ENCODE measurements around the gene ABCB7.

ABCB7 gene

DNA sequence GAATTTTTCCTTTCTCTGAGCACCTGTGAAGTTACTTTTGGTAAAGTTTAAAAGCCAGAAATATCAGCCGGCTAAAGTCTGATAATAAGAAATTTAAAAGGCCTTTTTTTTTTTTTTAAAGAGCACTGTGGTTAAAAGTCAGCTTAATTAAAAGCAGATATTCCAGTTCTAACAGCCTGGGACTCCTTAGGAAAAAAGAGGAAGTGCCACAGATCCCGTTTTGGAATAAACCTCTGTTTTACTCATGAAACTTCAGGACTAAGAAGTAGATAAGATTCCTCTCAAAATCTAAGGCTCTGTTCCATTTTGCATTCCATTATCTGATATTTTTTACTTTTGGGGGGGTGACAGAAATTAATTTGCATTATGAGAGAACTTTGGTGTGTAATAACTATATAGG is 37.8 kb downstream of the ABCB7 start:
- no peak overlapping the region for H3K4me3 ChIP-seq (ENCODE audit: low read depth, low read length)
- no peak for TF ChIP-seq CTCF (IDR thresholded peaks at IDR 0.05; ENCODE audit: low read depth, low read length)
- in situ Hi-C loops (cut with HindIII; ENCODE audit: low sequenced_read_pairs), result no loop called here
- DNase-seq (ENCODE audit: low read depth, low spot score), result no peak

DNA sequence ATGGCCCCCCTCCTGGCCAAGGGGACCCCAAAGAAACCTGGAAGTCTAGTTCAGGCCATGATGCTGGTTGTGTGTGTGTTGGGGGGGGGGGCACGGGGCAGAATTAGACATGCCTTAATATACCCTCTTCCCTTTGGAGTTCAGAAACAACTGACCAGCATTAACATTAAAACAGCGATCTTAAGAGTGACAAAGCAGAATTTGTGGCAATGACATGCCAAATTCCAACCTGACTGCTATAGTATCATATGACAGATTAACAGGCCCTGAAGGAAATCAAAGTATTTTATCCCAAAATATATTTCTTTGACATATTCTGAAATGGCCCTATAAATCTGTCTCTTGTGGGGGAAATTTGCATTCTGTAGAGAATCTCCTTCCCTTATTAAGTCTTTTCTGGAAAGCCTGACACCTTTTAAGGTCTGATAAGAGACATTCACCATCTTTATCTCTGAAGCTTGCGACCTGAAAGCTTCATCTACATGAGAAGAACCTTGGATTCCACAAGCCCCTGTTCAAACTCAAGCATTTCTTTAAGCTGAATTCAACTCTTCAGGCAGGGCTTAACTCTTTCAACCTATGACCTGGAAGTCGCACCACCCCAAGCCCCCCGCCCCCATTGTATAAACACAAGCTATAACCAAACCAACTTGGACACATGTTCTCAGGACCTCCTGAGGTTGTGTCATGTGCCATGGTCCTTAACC is 40.2 kb downstream of the ABCB7 start:
- no peak for TF ChIP-seq CTCF (IDR thresholded peaks at IDR 0.05; ENCODE audit: low read depth, low read length)

DNA sequence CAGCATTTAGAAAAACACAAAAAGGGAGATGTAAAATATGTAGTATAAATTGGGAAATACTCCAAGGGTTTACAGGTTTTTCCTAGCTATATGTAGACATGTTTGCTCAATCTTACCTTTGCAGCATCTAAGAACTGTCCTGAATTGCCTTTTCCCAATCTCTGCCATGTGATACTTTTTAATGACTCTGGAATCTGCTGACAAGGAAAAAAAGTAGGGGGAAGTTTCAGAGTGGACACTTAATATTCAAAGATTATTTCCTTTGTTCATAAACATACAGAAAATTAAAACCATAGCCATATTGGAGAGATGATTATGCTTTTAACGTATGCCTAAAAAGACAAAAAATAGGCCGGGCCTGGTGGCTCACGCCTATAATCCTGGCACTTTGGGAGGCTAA is 41.4 kb downstream of the ABCB7 start:
- TF ChIP-seq CTCF (IDR thresholded peaks at IDR 0.05; ENCODE audit: low read depth, low read length), result no peak
- no peak for DNase-seq (ENCODE audit: low read depth, low spot score)
- in situ Hi-C loops (cut with HindIII; ENCODE audit: low sequenced_read_pairs), result no loop called here
- H3K4me3 ChIP-seq (ENCODE audit: low read depth, low read length), result no peak overlapping the region

More for the DNA sequence above, 40.2 kb downstream of the ABCB7 start:
- DNase-seq (ENCODE audit: low read depth, low spot score), result no peak
- in situ Hi-C loops (cut with HindIII; ENCODE audit: low sequenced_read_pairs), result no loop called here
- H3K4me3 ChIP-seq (ENCODE audit: low read depth, low read length), result no peak overlapping the region

DNA sequence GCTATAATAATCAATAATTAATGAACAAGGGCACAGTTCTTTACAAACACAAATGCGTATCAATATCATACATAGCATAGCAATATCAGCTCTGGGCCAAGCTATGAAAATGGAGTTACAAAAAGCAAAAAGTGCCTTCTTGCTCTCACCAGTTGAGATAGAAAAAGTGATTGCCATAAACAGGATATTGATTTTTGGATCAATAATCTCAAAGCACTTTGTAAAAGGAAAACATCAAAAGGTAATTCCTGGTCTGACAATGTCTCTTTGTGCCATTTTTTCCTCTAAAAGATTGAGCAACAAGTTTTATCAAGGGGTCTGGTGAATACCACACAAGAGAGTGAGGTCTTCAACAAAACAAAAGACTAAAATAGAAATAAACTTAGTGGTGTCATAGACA is 42.4 kb downstream of the ABCB7 start:
- DNase-seq (ENCODE audit: low read depth, low spot score), result no peak
- in situ Hi-C loops (cut with HindIII; ENCODE audit: low sequenced_read_pairs), result no loop called here
- H3K4me3 ChIP-seq (ENCODE audit: low read depth, low read length), result no peak overlapping the region
- no peak for TF ChIP-seq CTCF (IDR thresholded peaks at IDR 0.05; ENCODE audit: low read depth, low read length)

GRCh38 chrX:75107863-75108509 is 48.1 kb downstream of the ABCB7 start:
- no peak for DNase-seq (ENCODE audit: low read depth, low spot score)
- no peak overlapping the region for H3K4me3 ChIP-seq (ENCODE audit: low read depth, low read length)
- in situ Hi-C loops (cut with HindIII; ENCODE audit: low sequenced_read_pairs), result no loop called here
- no peak for TF ChIP-seq CTCF (IDR thresholded peaks at IDR 0.05; ENCODE audit: low read depth, low read length)

- in situ Hi-C loops (cut with HindIII; ENCODE audit: low sequenced_read_pairs), result no loop called here
- no peak for DNase-seq (ENCODE audit: low read depth, low spot score)
- H3K4me3 ChIP-seq (ENCODE audit: low read depth, low read length), result no peak overlapping the region
- no peak for TF ChIP-seq CTCF (IDR thresholded peaks at IDR 0.05; ENCODE audit: low read depth, low read length)
These were observed 49.3 kb downstream of the ABCB7 start for GRCh38 chrX:75106772-75107171.

Data from astrocyte of the spinal cord (primary cell).